HG02642 (cell line): ENCODE measurements around the gene TARS3.
"Not testable (repeated sequence)": the region's sequence is repeated elsewhere in the genome, so short reads cannot be mapped to it uniquely, and the experiment has no call there.

Experiments used
- ATAC-seq: cut with Tn5 transposase; IDR thresholded peaks from one replicate; pipeline ENCODE4 v1.9.1; 2021; ENCODE audit warnings: mild to moderate bottlenecking; ENCODE audit not compliant: unreplicated experiment, poor library complexity

TARS3 gene

GRCh38 chr15:101657968-101658784, 66.1 kb downstream of the TARS3 start:
- no peak for ATAC-seq

- ATAC-seq = no peak
Observed at GRCh38 chr15:101657171-101657570, 67.1 kb downstream of the TARS3 start.

GRCh38 chr15:101654624-101655337, 69.5 kb downstream of the TARS3 start:
- not testable (repeated sequence) for ATAC-seq

- ATAC-seq = no peak
Observed at GRCh38 chr15:101654171-101654570, 70.1 kb downstream of the TARS3 start.

GRCh38 chr15:101652786-101653430, 71.4 kb downstream of the TARS3 start:
- ATAC-seq = no peak

GRCh38 chr15:101652098-101652785, 72.0 kb downstream of the TARS3 start, which contains the start of gene TM2D3:
Gene TM2D3 (minus strand): TSS chr15:101652381. CDS start chr15:101652361, 20 bp downstream.
- ATAC-seq = peak; percentile 88

- ATAC-seq = peak; percentile 53
Observed at GRCh38 chr15:101651554-101652097, 72.6 kb downstream of the TARS3 start.

GRCh38 chr15:101650145-101650544, 74.1 kb downstream of the TARS3 start:
- ATAC-seq = no peak

- no peak for ATAC-seq
Observed at GRCh38 chr15:101648356-101648755, 75.9 kb downstream of the TARS3 start.

GRCh38 chr15:101647251-101647650, 77.0 kb downstream of the TARS3 start:
- ATAC-seq = no peak

GRCh38 chr15:101646672-101647071, 77.6 kb downstream of the TARS3 start:
- ATAC-seq = no peak

- ATAC-seq = no peak
Observed at GRCh38 chr15:101642361-101642760, 81.9 kb downstream of the TARS3 start.

GRCh38 chr15:101641894-101642293, 82.4 kb downstream of the TARS3 start:
- no peak for ATAC-seq

GRCh38 chr15:101641129-101641764, 83.0 kb downstream of the TARS3 start:
- ATAC-seq = peak; percentile 50

GRCh38 chr15:101639667-101640066, 84.6 kb downstream of the TARS3 start:
- ATAC-seq = no peak

GRCh38 chr15:101637919-101638318, 86.4 kb downstream of the TARS3 start:
- no peak for ATAC-seq

GRCh38 chr15:101637516-101637915, 86.8 kb downstream of the TARS3 start:
- ATAC-seq = no peak

GRCh38 chr15:101637038-101637437, 87.2 kb downstream of the TARS3 start:
- no peak for ATAC-seq

GRCh38 chr15:101635944-101636727, 88.1 kb downstream of the TARS3 start:
- ATAC-seq = no peak
